ENCODE data around the gene NDUFAF8. TPM values are rescaled to one million over a fixed set of nuclear protein-coding genes. Genes with fewer than 3 reads are reported as not detected.

The NDUFAF8 gene
- total and polyA plus RNA-seq, 8 donors = 14.5 to 185 (median 43.4) TPM; not detected in 1

DNA sequence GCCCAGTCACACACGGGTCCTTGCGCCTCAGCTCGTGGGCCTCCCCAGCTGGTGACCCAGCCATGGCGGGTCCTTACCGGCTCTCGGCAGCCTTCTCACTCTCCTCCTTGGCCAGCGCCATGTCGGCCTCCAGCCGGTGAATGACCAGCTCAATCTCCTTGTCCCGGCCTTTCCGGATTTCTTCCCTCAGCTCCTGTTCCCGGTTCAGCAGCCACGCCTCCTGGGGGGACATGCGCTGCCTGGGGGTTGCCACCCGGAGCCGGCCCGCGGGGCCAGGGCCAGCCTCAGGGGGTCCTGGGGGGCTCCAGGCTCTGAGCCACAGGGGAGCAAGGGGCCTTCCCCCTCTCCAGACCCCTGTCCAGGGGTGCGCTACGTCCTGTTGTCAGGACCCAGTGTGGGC lies 48.0 kb upstream of the NDUFAF8 start:
- no peak overlapping the region for H3K4me3 ChIP-seq
- 81 to 100% (median 93%) methylated on average over 6 to 20 of the region's 20 CpGs for WGBS, 5 donors
- H3K27ac ChIP-seq = no peak overlapping the region
- intact Hi-C loops (cut with DNase I; ENCODE audit: low total_unique reads) = no loop called here
- no peaks in the 10 kb centered on the region for H3K9me3 ChIP-seq
- peaks cover 0 to 70% (median 50%) of the 10 kb centered on the region in 4 donors for H3K36me3 ChIP-seq
- DNase-seq = no peak
- H3K4me1 ChIP-seq = peaks cover 0 to 6% (median 0%) of the 10 kb centered on the region in 4 donors
- no peaks in the 10 kb centered on the region for H3K27me3 ChIP-seq
- TF ChIP-seq POLR2AphosphoS5 (IDR thresholded peaks at IDR 0.05) = no peak
- TF ChIP-seq EP300 (IDR thresholded peaks at IDR 0.05) = no peak

DNA sequence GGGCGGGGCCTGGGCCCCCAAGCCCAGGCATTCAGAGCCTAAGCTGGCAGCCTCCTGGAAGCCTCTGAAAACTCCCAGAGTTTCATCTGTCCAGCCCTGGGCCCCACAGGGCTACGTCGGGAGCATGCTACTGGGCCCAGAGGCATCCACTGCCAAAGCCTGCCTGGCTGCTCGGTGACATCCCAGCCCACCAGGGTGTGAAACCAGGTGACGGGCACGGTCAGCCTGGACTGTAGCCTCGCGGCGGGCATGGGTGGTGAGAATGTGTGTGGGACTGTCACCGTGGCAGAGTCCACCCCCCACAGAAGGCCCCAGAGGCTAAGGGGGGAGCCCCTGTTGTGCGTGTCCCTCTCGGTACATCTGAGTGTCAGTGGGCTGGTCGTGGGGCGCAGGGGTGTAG lies 47.5 kb upstream of the NDUFAF8 start:
- H3K9me3 ChIP-seq = no peaks in the 10 kb centered on the region
- no peak for DNase-seq
- TF ChIP-seq, protein P1, sequence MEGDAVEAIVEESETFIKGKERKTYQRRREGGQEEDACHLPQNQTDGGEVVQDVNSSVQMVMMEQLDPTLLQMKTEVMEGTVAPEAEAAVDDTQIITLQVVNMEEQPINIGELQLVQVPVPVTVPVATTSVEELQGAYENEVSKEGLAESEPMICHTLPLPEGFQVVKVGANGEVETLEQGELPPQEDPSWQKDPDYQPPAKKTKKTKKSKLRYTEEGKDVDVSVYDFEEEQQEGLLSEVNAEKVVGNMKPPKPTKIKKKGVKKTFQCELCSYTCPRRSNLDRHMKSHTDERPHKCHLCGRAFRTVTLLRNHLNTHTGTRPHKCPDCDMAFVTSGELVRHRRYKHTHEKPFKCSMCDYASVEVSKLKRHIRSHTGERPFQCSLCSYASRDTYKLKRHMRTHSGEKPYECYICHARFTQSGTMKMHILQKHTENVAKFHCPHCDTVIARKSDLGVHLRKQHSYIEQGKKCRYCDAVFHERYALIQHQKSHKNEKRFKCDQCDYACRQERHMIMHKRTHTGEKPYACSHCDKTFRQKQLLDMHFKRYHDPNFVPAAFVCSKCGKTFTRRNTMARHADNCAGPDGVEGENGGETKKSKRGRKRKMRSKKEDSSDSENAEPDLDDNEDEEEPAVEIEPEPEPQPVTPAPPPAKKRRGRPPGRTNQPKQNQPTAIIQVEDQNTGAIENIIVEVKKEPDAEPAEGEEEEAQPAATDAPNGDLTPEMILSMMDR (IDR thresholded peaks at IDR 0.05) = no peak
- no peak for TF ChIP-seq POLR2AphosphoS5 (IDR thresholded peaks at IDR 0.05)
- TF ChIP-seq EP300 (IDR thresholded peaks at IDR 0.05) = no peak
- no peak for TF ChIP-seq POLR2A (IDR thresholded peaks at IDR 0.05)
- H3K36me3 ChIP-seq = peaks cover 0 to 75% (median 55%) of the 10 kb centered on the region in 4 donors
- H3K4me3 ChIP-seq = no peak overlapping the region
- H3K27me3 ChIP-seq = no peaks in the 10 kb centered on the region
- intact Hi-C loops (cut with DNase I; ENCODE audit: low total_unique reads) = no loop called here
- H3K27ac ChIP-seq = no peak overlapping the region
- H3K4me1 ChIP-seq = peaks cover 0 to 6% (median 0%) of the 10 kb centered on the region in 4 donors
- WGBS, 5 donors = 88 to 99% (median 94%) methylated on average over 4 to 14 of the region's 14 CpGs

DNA sequence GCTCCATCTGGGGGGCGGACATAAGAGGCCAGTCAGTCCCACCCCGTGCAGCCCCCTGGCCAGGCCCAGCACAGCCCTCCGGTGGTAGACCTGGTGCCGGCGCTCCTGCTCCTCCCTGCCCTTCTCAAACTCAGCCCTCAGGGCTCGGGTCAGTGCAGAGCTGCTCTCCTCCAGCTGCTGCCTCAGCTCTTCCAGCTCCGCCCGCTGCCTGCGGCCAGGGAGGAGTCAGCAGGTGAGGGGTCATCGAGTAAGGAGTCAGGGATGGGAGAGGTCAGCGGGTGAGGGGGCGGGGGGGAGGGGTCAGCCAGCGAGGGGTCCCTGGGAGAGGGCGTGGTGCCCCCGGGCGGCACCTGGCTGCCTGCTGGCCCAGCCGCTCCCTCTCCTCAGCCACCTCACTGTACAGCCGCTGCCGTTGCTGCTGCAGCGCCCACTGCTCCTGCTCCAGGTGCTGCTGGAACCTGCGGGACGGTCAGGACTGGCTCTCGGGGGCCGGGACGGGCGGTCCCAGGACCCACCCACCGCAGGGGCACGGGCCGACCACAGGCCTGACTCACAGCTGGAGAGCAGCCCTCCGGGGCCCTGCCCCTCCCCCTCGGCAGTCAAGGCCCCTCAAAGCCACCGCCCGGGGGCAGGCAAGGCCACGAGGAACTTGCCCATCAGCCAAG lies 46.6 kb upstream of the NDUFAF8 start:
- 68 to 89% (median 73%) methylated on average over 17 to 34 of the region's 34 CpGs for WGBS, 5 donors
- peaks cover 0 to 83% (median 63%) of the 10 kb centered on the region in 4 donors for H3K36me3 ChIP-seq
- no peaks in the 10 kb centered on the region for H3K9me3 ChIP-seq
- intact Hi-C loops (cut with DNase I; ENCODE audit: low total_unique reads) = no loop called here
- no peak overlapping the region for H3K4me3 ChIP-seq
- no peak overlapping the region for H3K27ac ChIP-seq
- TF ChIP-seq POLR2AphosphoS5 (IDR thresholded peaks at IDR 0.05) = no peak
- TF ChIP-seq, protein P1 (IDR thresholded peaks at IDR 0.05) = no peak
- H3K27me3 ChIP-seq = no peaks in the 10 kb centered on the region
- H3K4me1 ChIP-seq = peaks cover 0 to 6% (median 0%) of the 10 kb centered on the region in 4 donors
- DNase-seq = no peak

DNA sequence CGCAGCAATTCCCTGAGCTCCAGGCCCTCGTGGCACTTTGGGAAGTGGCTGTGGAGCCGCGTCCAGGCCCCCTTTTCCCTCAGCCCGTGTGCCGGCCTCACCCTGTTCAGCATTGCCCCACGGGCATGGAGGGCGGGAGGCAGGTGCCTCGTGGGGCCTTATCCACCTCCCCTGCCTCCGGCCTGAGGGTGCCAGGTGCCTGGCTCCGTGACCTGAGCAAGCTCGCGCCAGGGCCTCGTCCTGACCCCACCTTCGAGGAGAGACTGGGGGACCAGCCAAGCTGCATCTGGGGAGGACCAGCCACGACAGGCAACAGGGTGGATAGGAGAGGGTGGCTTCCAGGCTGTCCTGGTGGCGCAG lies 46.1 kb upstream of the NDUFAF8 start:
- TF ChIP-seq POLR2AphosphoS5 (IDR thresholded peaks at IDR 0.05) = no peak
- TF ChIP-seq EP300 (IDR thresholded peaks at IDR 0.05) = no peak
- no peak for TF ChIP-seq POLR2A (IDR thresholded peaks at IDR 0.05)
- TF ChIP-seq, protein P1 (IDR thresholded peaks at IDR 0.05) = no peak
- intact Hi-C loops (cut with DNase I; ENCODE audit: low total_unique reads) = no loop called here
- no peak for DNase-seq

More for the DNA sequence above, 46.1 kb upstream of the NDUFAF8 start:
- 82 to 93% (median 87%) methylated on average over 12 to 17 of the region's 17 CpGs for WGBS, 5 donors
- H3K36me3 ChIP-seq = peaks cover 0 to 88% (median 68%) of the 10 kb centered on the region in 4 donors
- no peak overlapping the region for H3K4me3 ChIP-seq
- no peaks in the 10 kb centered on the region for H3K27me3 ChIP-seq
- H3K4me1 ChIP-seq = peaks cover 0 to 6% (median 0%) of the 10 kb centered on the region in 4 donors
- no peaks in the 10 kb centered on the region for H3K9me3 ChIP-seq
- H3K27ac ChIP-seq = no peak overlapping the region
